HG03520 (cell line): ENCODE measurements around the gene SETD6.
"Not testable (repeated sequence)": the region's sequence is repeated elsewhere in the genome, so short reads cannot be mapped to it uniquely, and the experiment has no call there.

Experiments
- ATAC-seq: cut with Tn5 transposase; IDR thresholded peaks from one replicate; pipeline ENCODE4 v1.9.1; 2021; ENCODE audit warnings: mild to moderate bottlenecking, moderate library complexity; ENCODE audit not compliant: unreplicated experiment

The SETD6 gene

GRCh38 chr16:58515125-58515870 is at the start of gene SETD6:
TSS of gene SETD6 (plus strand) at chr16:58515517. CDS start at chr16:58515538, 21 bp downstream.
- ATAC-seq: peak; percentile 67

- ATAC-seq: no peak
Observed at GRCh38 chr16:58465817-58466216, 49.5 kb upstream of the SETD6 start.

- no peak for ATAC-seq
Observed at GRCh38 chr16:58466396-58466795, 48.9 kb upstream of the SETD6 start.

GRCh38 chr16:58467905-58468304 is 47.4 kb upstream of the SETD6 start:
- ATAC-seq: no peak

GRCh38 chr16:58471209-58471975 is 43.9 kb upstream of the SETD6 start:
- no peak for ATAC-seq

GRCh38 chr16:58472266-58472665 is 43.1 kb upstream of the SETD6 start:
- ATAC-seq: no peak

- ATAC-seq: no peak
Observed at GRCh38 chr16:58472827-58473226, 42.5 kb upstream of the SETD6 start.

- ATAC-seq: no peak
Observed at GRCh38 chr16:58474296-58474695, 41.0 kb upstream of the SETD6 start.

- no peak for ATAC-seq
Observed at GRCh38 chr16:58475091-58475619, 40.2 kb upstream of the SETD6 start.

- ATAC-seq: no peak
Observed at GRCh38 chr16:58476791-58477190, 38.5 kb upstream of the SETD6 start.

- ATAC-seq: no peak
Observed at GRCh38 chr16:58478427-58478826, 36.9 kb upstream of the SETD6 start.

GRCh38 chr16:58481226-58481869 is 34.0 kb upstream of the SETD6 start:
- ATAC-seq: no peak

- no peak for ATAC-seq
Observed at GRCh38 chr16:58481931-58482330, 33.4 kb upstream of the SETD6 start.

GRCh38 chr16:58485184-58485887 is 30.0 kb upstream of the SETD6 start:
- no peak for ATAC-seq

GRCh38 chr16:58487566-58488351 is 27.6 kb upstream of the SETD6 start:
- ATAC-seq: peak; percentile 61

- no peak for ATAC-seq
Observed at GRCh38 chr16:58488531-58488930, 26.8 kb upstream of the SETD6 start.

GRCh38 chr16:58490065-58490464 is 25.3 kb upstream of the SETD6 start:
- ATAC-seq: no peak

GRCh38 chr16:58490539-58490938 is 24.8 kb upstream of the SETD6 start:
- not testable (repeated sequence) for ATAC-seq

GRCh38 chr16:58492066-58492465 is 23.3 kb upstream of the SETD6 start:
- ATAC-seq: no peak

- no peak for ATAC-seq
Observed at GRCh38 chr16:58492735-58493134, 22.6 kb upstream of the SETD6 start.
